Bronchial smooth muscle cell (primary cell): ENCODE measurements around the gene MEPCE. TPM values are rescaled to one million over a fixed set of nuclear protein-coding genes. Genes with fewer than 3 reads are reported as not detected.

Experiments used
- total RNA-seq: library from RNA; depleted of rRNA; stranded (reverse); fragments of >200 nt; gene quantifications from 2 replicates; pipeline ENCODE4 v1.2.1, GENCODE V29; 2014

Gene MEPCE, protein sequence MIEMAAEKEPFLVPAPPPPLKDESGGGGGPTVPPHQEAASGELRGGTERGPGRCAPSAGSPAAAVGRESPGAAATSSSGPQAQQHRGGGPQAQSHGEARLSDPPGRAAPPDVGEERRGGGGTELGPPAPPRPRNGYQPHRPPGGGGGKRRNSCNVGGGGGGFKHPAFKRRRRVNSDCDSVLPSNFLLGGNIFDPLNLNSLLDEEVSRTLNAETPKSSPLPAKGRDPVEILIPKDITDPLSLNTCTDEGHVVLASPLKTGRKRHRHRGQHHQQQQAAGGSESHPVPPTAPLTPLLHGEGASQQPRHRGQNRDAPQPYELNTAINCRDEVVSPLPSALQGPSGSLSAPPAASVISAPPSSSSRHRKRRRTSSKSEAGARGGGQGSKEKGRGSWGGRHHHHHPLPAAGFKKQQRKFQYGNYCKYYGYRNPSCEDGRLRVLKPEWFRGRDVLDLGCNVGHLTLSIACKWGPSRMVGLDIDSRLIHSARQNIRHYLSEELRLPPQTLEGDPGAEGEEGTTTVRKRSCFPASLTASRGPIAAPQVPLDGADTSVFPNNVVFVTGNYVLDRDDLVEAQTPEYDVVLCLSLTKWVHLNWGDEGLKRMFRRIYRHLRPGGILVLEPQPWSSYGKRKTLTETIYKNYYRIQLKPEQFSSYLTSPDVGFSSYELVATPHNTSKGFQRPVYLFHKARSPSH
- total RNA-seq: 29.6 and 31.0 TPM in 2 replicates

GRCh38 chr7:100429637-100430492 is at the start of gene MEPCE:
Gene MEPCE (plus strand): TSS chr7:100429831. CDS start chr7:100430019, 188 bp downstream.

DNA sequence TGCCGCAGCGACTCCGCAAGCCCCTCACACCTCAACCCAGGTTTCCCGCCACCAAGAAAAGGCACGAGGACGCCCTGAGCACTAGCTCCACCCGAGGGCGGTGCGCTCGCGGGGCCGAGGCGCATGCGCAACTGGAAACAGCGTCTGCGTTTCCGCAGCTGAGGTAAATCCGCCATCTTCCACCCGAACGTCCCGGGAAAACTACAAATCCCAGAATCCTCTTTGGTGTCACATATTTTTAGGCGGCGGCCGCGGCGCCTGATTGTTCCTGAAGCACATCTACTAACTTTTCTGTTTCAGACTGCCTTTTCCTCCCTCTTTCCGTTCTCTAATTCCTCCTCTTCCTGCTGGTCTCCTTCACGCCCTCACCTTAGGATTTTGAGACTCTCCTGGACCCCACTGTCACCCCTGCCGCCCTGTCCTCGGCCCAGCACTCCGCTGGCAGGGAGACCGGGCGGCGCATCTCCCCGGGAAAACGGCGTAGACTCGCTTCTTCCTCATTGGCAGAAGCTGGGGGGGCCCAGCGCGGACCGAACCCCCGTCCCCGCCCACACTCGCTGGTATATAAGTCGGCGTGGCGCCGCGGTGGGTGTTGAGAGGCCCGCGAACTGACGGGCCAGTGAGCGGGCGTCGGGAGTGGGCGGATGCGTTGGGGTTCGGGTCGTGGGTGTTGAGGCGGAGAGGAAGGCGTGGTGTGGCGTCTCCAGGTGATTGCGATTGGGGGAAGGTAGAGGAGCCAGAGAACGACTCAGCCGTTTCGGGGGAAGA is 1.2 kb upstream of the MEPCE start, which contains the start of gene ZCWPW1:
ZCWPW1 (minus strand) TSS at position 505 of the 768 bp plus-strand sequence. CDS start 8,054 bp downstream, outside the sequence.

DNA sequence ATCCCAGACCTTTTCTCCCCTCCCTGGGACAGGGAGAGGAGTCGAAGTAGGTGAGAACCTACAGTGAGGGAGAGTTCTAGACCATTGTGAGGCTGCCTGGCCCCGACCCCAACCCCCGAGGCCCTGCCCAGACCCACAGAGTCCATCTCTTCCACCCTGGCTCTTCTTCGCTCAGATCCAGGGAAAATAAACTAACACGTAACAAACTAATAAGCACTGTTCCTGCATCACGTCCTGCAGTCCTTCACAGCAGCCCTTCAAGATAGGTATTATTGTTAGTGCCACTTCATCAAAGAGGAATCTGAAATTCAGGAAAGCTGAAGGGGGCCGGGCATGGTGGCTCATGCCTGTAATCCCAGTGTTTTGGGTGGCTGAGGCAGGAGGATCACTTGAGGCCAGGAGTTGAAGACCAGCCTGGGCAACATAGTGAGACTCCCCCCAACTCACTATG is 34.6 kb downstream of the MEPCE start, which contains the start of gene SPACDR:
SPACDR (minus strand) TSS at position 51 of the 451 bp plus-strand sequence. CDS start 235 bp downstream, outside the sequence.

GRCh38 chr7:100478958-100479660 is 49.5 kb downstream of the MEPCE start, which contains the start of gene TSC22D4:
Gene TSC22D4 (minus strand): TSS chr7:100479214. CDS start chr7:100478038, 1,176 bp downstream.

Other genes with a start within 250 kb of the MEPCE start
- not detected in 2 replicates for gene PVRIG, start 209.9 kb upstream of the MEPCE start, total RNA-seq
- not detected in 2 replicates for gene SPDYE3, start 122.1 kb upstream of the MEPCE start, total RNA-seq
- gene PILRB, start 71.7 kb upstream of the MEPCE start, total RNA-seq: 5.0 and 5.4 TPM in 2 replicates
- gene PILRA, start 56.3 kb upstream of the MEPCE start, total RNA-seq: 0.26 and 0.32 TPM in 2 replicates
- gene ZCWPW1, start 1.1 kb upstream of the MEPCE start, total RNA-seq: 2.1 and 2.7 TPM in 2 replicates
- gene PPP1R35, start 6.7 kb downstream of the MEPCE start, total RNA-seq: 5.9 and 11.8 TPM in 2 replicates
- 0.17 and 0.32 TPM in 2 replicates for gene SPACDR, start 34.4 kb downstream of the MEPCE start, total RNA-seq
- 7.5 and 14.5 TPM in 2 replicates for gene TSC22D4, start 49.4 kb downstream of the MEPCE start, total RNA-seq
- gene NYAP1, start 54.1 kb downstream of the MEPCE start, total RNA-seq: 2.0 and 2.4 TPM in 2 replicates
- gene AGFG2, start 109.4 kb downstream of the MEPCE start, total RNA-seq: 3.0 and 4.3 TPM in 2 replicates
- gene SAP25, start 144.1 kb downstream of the MEPCE start, total RNA-seq: 0.16 TPM in 1 of 2 replicates, not detected in the other
- 9.0 and 9.6 TPM in 2 replicates for gene LRCH4, start 156.3 kb downstream of the MEPCE start, total RNA-seq
- gene FBXO24, start 156.5 kb downstream of the MEPCE start, total RNA-seq: 0.43 and 0.47 TPM in 2 replicates
- gene PCOLCE, start 172.5 kb downstream of the MEPCE start, total RNA-seq: 102 and 107 TPM in 2 replicates
- gene MOSPD3, start 182.7 kb downstream of the MEPCE start, total RNA-seq: 4.0 and 5.4 TPM in 2 replicates
- gene TFR2, start 211.7 kb downstream of the MEPCE start, total RNA-seq: 0.26 TPM in 1 of 2 replicates, not detected in the other
- not detected in 2 replicates for gene ACTL6B, start 226.6 kb downstream of the MEPCE start, total RNA-seq
- 53.9 and 54.8 TPM in 2 replicates for gene GNB2, start 243.9 kb downstream of the MEPCE start, total RNA-seq